ENCODE measurements around the gene MTA3. TPM values are rescaled to one million over a fixed set of nuclear protein-coding genes. Genes with fewer than 3 reads are reported as not detected.

Gene MTA3
- total RNA-seq, 2 experiments from 2014 or later = 27.0 to 30.9 TPM

DNA sequence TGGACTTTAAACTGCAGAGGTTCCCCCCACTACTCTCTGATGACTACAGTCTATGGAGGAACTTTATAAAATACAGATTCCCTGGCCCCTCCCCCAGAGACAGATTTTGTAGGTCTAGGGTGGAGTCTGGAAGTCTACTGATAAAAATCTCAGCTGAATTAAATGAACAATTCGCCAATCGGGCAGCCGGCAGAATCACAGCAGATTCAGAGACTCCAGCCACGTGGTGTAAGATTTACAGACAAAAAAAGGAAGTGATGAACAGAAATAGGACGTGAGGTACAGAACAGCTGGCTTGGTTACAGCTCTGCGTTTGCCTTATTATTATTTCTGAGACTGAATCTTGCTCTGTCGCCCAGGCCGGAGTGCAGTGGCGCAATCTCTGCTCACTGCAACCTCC, 21.4 kb upstream of the MTA3 start:
- Mint-ChIP-seq H3K27ac (peak overlapping the region; percentile 10), H3K4me3 (no peak overlapping the region)
- CTCF ChIA-PET = no interaction called here

DNA sequence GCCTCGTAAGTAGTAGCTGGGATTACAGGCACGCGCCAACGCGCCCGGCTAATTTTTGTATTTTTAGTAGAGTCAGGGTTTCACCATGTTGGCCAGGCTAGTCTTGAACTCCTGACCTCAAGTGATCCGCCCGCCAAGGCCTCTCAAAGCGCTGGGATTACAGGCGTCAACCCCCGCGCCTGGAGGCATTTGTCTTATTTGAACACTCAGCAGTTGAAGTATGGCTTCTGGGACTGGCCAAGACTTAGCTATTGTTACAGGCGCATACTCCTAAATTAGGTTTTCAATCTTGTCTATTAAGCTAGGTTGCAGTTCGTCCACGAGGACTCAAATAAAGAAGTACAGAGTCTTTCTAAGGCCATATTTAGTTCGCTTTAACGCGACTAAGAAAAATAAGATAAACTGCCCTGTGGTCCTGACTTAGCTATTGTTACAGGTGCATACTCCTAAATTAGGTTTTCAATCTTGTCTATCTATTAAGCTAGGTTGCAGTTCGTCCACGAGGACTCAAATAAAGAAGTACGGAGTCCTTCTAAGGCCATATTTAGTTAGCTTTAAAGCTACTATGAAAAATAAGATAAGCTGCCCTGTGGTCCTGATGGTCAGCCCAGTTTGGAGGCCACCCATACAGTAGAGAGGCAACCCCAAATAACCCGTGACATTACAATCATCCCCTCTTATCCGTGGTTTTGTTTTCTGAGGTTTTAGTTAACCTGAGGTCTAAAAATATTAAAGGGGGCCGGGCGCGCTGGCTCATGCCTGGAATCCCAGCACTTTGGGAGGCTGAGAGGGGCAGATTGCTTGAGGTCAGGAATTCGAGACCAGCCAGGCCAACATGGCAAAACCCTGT, 20.8 kb upstream of the MTA3 start:
- Mint-ChIP-seq H3K27me3 (no peaks in the 10 kb centered on the region), H3K9me3 (no peaks in the 10 kb centered on the region), H3K4me3 (no peak overlapping the region), H3K27ac (no peak overlapping the region), H3K36me3 (ENCODE audit: low read depth) (no peaks in the 10 kb centered on the region), H3K4me1 (ENCODE audit: low read depth) (peaks cover 8% of the 10 kb centered on the region)
- Histone ChIP-seq H3K36me3 (ENCODE audit: insufficient read depth, low read length) (no peaks in the 10 kb centered on the region), H3K4me3 (ENCODE audit: low read length) (no peak overlapping the region), H3K4me1 (ENCODE audit: insufficient read depth, low read length) (peaks cover 4% of the 10 kb centered on the region), H3K27ac (ENCODE audit: low read depth in 1 of 2, low read length in 2 of 2) (no peak overlapping the region), H3K27me3 (ENCODE audit: control insufficient read depth in 1 of 2, insufficient read depth in 2 of 2, low read length in 2 of 2) (no peaks in the 10 kb centered on the region), H3K9me3 (ENCODE audit: control insufficient read depth in 1 of 2, insufficient read depth in 1 of 2, low read length in 2 of 2) (no peaks in the 10 kb centered on the region)
- ChIA-PET CTCF (interaction anchor here (0.6 kb wide), 1 partner anchor 64 kb away, joined by 3 read pairs; no protein-coding TSS in a partner anchor), POLR2A (interaction anchor here (1.4 kb wide), 1 partner anchor 40 kb away, joined by 3 read pairs; no protein-coding TSS in a partner anchor)
- TF ChIP-seq, protein P1, sequence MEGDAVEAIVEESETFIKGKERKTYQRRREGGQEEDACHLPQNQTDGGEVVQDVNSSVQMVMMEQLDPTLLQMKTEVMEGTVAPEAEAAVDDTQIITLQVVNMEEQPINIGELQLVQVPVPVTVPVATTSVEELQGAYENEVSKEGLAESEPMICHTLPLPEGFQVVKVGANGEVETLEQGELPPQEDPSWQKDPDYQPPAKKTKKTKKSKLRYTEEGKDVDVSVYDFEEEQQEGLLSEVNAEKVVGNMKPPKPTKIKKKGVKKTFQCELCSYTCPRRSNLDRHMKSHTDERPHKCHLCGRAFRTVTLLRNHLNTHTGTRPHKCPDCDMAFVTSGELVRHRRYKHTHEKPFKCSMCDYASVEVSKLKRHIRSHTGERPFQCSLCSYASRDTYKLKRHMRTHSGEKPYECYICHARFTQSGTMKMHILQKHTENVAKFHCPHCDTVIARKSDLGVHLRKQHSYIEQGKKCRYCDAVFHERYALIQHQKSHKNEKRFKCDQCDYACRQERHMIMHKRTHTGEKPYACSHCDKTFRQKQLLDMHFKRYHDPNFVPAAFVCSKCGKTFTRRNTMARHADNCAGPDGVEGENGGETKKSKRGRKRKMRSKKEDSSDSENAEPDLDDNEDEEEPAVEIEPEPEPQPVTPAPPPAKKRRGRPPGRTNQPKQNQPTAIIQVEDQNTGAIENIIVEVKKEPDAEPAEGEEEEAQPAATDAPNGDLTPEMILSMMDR (IDR thresholded peaks at IDR 0.05) = no peak
- ATAC-seq (ENCODE audit: poor library complexity) (no peak), DNase-seq (no peak)
- intact Hi-C loops (cut with DNase I, micrococcal nuclease) = no loop called here

More for the DNA sequence above, 21.4 kb upstream of the MTA3 start:
- intact Hi-C loops (cut with DNase I, micrococcal nuclease) = no loop called here
- DNase-seq (no peak), ATAC-seq (ENCODE audit: poor library complexity) (peak; percentile 26)
- H3K36me3 ChIP-seq (ENCODE audit: insufficient read depth, low read length) = no peaks in the 10 kb centered on the region
- H3K9me3 ChIP-seq (ENCODE audit: control insufficient read depth in 1 of 2, insufficient read depth in 1 of 2, low read length in 2 of 2) = no peaks in the 10 kb centered on the region
- no peaks in the 10 kb centered on the region for H3K9me3 Mint-ChIP-seq
- peaks cover 8% of the 10 kb centered on the region for H3K4me1 Mint-ChIP-seq (ENCODE audit: low read depth)
- TF ChIP-seq, protein P1 (IDR thresholded peaks at IDR 0.05) = no peak
- no peaks in the 10 kb centered on the region for H3K27me3 ChIP-seq (ENCODE audit: control insufficient read depth in 1 of 2, insufficient read depth in 2 of 2, low read length in 2 of 2)
- H3K36me3 Mint-ChIP-seq (ENCODE audit: low read depth) = no peaks in the 10 kb centered on the region
- no peaks in the 10 kb centered on the region for H3K27me3 Mint-ChIP-seq
- no peak overlapping the region for H3K4me3 ChIP-seq (ENCODE audit: low read length)
- H3K27ac ChIP-seq (ENCODE audit: low read depth in 1 of 2, low read length in 2 of 2) = no peak overlapping the region
- peaks cover 4% of the 10 kb centered on the region for H3K4me1 ChIP-seq (ENCODE audit: insufficient read depth, low read length)
- POLR2A ChIA-PET = interaction anchor here (1.4 kb wide), 1 partner anchor 41 kb away, joined by 3 read pairs; no protein-coding TSS in a partner anchor

DNA sequence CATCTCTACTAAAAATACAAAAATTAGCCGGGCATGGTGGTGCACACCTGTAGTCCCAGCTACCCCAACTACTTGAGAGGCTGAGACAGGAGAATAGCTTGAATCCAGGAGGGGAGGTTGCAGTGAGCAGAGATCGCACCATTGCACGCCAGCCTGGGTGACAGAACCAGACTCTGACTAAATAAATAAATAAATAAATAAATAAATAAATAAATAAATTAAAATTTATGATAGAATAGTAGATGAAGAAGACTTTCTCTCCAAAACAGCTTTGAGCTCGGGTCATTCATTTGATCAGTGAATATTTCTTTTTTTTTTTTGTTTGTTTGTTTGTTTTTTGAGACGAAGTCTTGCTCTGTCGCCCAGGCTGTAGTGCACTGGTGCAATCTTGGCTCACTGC, 17.6 kb upstream of the MTA3 start:
- ChIA-PET POLR2A (no interaction called here), CTCF (no interaction called here)
- DNase-seq (no peak), ATAC-seq (ENCODE audit: poor library complexity) (no peak)
- H3K27me3 Mint-ChIP-seq = no peaks in the 10 kb centered on the region
- no peak overlapping the region for H3K27ac ChIP-seq (ENCODE audit: low read depth in 1 of 2, low read length in 2 of 2)
- peaks cover 4% of the 10 kb centered on the region for H3K4me1 ChIP-seq (ENCODE audit: insufficient read depth, low read length)
- no peaks in the 10 kb centered on the region for H3K9me3 ChIP-seq (ENCODE audit: control insufficient read depth in 1 of 2, insufficient read depth in 1 of 2, low read length in 2 of 2)
- no peak overlapping the region for H3K27ac Mint-ChIP-seq
- no peaks in the 10 kb centered on the region for H3K27me3 ChIP-seq (ENCODE audit: control insufficient read depth in 1 of 2, insufficient read depth in 2 of 2, low read length in 2 of 2)
- H3K4me3 Mint-ChIP-seq = no peak overlapping the region
- no peaks in the 10 kb centered on the region for H3K36me3 Mint-ChIP-seq (ENCODE audit: low read depth)
- H3K4me3 ChIP-seq (ENCODE audit: low read length) = no peak overlapping the region
- TF ChIP-seq, protein P1 (IDR thresholded peaks at IDR 0.05) = no peak
- intact Hi-C loops (cut with DNase I, micrococcal nuclease) = no loop called here
- H3K36me3 ChIP-seq (ENCODE audit: insufficient read depth, low read length) = no peaks in the 10 kb centered on the region
- H3K4me1 Mint-ChIP-seq (ENCODE audit: low read depth) = peaks cover 8% of the 10 kb centered on the region
- H3K9me3 Mint-ChIP-seq = no peaks in the 10 kb centered on the region
